ENCODE data around the gene CUL9. TPM values are rescaled to one million over a fixed set of nuclear protein-coding genes. Genes with fewer than 3 reads are reported as not detected.
A peak's percentile ranks its signal among the peaks of the same experiment; 100 is the strongest.

CUL9 gene
- total and polyA plus RNA-seq, 2 experiments from 2014 or later = 2.6 to 11.3 TPM

DNA sequence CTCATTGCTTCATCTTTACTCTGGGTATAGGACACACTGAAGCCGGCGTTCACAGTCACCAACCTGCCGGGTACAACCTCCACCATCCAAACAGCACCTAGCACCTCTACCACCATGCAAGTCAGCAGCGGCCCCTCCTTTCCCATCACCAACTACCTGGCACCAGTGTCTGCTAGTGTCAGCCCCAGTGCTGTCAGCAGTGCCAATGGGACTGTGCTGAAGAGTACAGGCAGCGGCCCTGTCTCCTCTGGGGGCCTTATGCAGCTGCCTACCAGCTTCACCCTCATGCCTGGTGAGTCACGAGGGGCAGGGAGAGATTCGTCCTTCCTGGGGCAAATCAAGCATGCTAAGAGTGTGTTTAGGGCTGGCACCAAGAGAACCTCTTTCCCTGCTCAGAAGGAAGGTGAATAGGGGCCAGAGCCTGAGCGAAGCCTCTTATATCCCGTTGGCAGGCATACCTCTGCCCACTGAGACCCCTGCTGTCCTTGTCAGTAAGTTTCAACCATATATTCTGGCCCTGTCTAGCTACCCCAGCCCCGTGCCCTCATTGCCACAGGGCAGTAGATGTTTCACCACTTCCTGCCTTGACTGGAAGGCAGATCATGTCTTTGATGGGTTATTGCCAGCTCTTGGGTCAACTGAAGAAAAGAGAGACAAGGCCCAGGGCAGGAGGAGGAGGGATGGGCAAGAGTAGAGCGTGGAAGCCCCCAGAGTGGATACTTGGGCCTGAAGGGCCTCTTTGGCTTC is 6.1 kb upstream of the CUL9 start:
- Histone ChIP-seq H3F3A (replicated peaks; ENCODE audit: low read depth) (peaks cover 11% of the 10 kb centered on the region; the same call in 1 of the 2 replicates), H3K27ac (ENCODE audit: low read depth) (peak overlapping the region; percentile 50; the same call in 1 of the 2 replicates), H3K9me2 (ENCODE audit: insufficient read depth) (no peaks in the 10 kb centered on the region), H3K4me1 (ENCODE audit: insufficient read depth) (peaks cover 19% of the 10 kb centered on the region), H3K79me2 (replicated peaks; ENCODE audit: insufficient read depth) (peaks cover 32% of the 10 kb centered on the region), H3K4me2 (no peak overlapping the region), H3K36me3 (ENCODE audit: insufficient read depth) (peaks cover 29% of the 10 kb centered on the region), H4K20me1 (replicated peaks; ENCODE audit: insufficient read depth) (peaks cover 19% of the 10 kb centered on the region), H2AFZ (no peak overlapping the region), H3K4me3 (no peak overlapping the region), H3K27me3 (ENCODE audit: insufficient read depth) (peaks cover 9% of the 10 kb centered on the region)
- Mint-ChIP-seq H3K4me3 (no peak overlapping the region), H3K27ac (no peak overlapping the region), H3K36me3 (ENCODE audit: low read depth) (peaks cover 61% of the 10 kb centered on the region), H3K27me3 (ENCODE audit: insufficient read depth, low read depth, poor library complexity) (peaks cover 24% of the 10 kb centered on the region), H3K9me3 (no peaks in the 10 kb centered on the region; the same call in 1 of the 3 replicates), H3K4me1 (peaks cover 28% of the 10 kb centered on the region)
- ATAC-seq (no peak), DNase-seq (ENCODE audit: low spot score) (no peak)
- TF ChIP-seq, protein P1, sequence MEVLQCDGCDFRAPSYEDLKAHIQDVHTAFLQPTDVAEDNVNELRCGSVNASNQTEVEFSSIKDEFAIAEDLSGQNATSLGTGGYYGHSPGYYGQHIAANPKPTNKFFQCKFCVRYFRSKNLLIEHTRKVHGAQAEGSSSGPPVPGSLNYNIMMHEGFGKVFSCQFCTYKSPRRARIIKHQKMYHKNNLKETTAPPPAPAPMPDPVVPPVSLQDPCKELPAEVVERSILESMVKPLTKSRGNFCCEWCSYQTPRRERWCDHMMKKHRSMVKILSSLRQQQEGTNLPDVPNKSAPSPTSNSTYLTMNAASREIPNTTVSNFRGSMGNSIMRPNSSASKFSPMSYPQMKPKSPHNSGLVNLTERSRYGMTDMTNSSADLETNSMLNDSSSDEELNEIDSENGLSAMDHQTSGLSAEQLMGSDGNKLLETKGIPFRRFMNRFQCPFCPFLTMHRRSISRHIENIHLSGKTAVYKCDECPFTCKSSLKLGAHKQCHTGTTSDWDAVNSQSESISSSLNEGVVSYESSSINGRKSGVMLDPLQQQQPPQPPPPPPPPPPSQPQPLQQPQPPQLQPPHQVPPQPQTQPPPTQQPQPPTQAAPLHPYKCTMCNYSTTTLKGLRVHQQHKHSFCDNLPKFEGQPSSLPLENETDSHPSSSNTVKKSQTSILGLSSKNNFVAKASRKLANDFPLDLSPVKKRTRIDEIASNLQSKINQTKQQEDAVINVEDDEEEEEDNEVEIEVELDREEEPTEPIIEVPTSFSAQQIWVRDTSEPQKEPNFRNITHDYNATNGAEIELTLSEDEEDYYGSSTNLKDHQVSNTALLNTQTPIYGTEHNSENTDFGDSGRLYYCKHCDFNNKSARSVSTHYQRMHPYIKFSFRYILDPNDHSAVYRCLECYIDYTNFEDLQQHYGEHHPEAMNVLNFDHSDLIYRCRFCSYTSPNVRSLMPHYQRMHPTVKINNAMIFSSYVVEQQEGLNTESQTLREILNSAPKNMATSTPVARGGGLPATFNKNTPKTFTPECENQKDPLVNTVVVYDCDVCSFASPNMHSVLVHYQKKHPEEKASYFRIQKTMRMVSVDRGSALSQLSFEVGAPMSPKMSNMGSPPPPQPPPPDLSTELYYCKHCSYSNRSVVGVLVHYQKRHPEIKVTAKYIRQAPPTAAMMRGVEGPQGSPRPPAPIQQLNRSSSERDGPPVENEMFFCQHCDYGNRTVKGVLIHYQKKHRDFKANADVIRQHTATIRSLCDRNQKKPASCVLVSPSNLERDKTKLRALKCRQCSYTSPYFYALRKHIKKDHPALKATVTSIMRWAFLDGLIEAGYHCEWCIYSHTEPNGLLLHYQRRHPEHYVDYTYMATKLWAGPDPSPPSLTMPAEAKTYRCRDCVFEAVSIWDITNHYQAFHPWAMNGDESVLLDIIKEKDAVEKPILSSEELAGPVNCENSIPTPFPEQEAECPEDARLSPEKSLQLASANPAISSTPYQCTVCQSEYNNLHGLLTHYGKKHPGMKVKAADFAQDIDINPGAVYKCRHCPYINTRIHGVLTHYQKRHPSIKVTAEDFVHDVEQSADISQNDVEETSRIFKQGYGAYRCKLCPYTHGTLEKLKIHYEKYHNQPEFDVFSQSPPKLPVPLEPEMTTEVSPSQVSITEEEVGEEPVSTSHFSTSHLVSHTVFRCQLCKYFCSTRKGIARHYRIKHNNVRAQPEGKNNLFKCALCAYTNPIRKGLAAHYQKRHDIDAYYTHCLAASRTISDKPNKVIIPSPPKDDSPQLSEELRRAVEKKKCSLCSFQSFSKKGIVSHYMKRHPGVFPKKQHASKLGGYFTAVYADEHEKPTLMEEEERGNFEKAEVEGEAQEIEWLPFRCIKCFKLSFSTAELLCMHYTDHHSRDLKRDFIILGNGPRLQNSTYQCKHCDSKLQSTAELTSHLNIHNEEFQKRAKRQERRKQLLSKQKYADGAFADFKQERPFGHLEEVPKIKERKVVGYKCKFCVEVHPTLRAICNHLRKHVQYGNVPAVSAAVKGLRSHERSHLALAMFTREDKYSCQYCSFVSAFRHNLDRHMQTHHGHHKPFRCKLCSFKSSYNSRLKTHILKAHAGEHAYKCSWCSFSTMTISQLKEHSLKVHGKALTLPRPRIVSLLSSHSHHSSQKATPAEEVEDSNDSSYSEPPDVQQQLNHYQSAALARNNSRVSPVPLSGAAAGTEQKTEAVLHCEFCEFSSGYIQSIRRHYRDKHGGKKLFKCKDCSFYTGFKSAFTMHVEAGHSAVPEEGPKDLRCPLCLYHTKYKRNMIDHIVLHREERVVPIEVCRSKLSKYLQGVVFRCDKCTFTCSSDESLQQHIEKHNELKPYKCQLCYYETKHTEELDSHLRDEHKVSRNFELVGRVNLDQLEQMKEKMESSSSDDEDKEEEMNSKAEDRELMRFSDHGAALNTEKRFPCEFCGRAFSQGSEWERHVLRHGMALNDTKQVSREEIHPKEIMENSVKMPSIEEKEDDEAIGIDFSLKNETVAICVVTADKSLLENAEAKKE (CRISPR knock-in tag; IDR thresholded peaks at IDR 0.05) = no peak
- no peak for TF ChIP-seq STAT1 (IDR thresholded peaks at IDR 0.05; ENCODE audit: unreplicated experiment)
- no peak for TF ChIP-seq JUNB (IDR thresholded peaks at IDR 0.05; ENCODE audit: unreplicated experiment)
- TF ChIP-seq EZH2 (IDR thresholded peaks at IDR 0.05; ENCODE audit: low read depth, unreplicated experiment) = no peak
- TF ChIP-seq, protein P2, sequence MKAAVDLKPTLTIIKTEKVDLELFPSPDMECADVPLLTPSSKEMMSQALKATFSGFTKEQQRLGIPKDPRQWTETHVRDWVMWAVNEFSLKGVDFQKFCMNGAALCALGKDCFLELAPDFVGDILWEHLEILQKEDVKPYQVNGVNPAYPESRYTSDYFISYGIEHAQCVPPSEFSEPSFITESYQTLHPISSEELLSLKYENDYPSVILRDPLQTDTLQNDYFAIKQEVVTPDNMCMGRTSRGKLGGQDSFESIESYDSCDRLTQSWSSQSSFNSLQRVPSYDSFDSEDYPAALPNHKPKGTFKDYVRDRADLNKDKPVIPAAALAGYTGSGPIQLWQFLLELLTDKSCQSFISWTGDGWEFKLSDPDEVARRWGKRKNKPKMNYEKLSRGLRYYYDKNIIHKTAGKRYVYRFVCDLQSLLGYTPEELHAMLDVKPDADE (IDR thresholded peaks at IDR 0.05) = no peak
- TF ChIP-seq, protein P3, sequence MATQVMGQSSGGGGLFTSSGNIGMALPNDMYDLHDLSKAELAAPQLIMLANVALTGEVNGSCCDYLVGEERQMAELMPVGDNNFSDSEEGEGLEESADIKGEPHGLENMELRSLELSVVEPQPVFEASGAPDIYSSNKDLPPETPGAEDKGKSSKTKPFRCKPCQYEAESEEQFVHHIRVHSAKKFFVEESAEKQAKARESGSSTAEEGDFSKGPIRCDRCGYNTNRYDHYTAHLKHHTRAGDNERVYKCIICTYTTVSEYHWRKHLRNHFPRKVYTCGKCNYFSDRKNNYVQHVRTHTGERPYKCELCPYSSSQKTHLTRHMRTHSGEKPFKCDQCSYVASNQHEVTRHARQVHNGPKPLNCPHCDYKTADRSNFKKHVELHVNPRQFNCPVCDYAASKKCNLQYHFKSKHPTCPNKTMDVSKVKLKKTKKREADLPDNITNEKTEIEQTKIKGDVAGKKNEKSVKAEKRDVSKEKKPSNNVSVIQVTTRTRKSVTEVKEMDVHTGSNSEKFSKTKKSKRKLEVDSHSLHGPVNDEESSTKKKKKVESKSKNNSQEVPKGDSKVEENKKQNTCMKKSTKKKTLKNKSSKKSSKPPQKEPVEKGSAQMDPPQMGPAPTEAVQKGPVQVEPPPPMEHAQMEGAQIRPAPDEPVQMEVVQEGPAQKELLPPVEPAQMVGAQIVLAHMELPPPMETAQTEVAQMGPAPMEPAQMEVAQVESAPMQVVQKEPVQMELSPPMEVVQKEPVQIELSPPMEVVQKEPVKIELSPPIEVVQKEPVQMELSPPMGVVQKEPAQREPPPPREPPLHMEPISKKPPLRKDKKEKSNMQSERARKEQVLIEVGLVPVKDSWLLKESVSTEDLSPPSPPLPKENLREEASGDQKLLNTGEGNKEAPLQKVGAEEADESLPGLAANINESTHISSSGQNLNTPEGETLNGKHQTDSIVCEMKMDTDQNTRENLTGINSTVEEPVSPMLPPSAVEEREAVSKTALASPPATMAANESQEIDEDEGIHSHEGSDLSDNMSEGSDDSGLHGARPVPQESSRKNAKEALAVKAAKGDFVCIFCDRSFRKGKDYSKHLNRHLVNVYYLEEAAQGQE (IDR thresholded peaks at IDR 0.05; ENCODE audit: unreplicated experiment) = no peak
- no peak for TF ChIP-seq POLR2AphosphoS5 (IDR thresholded peaks at IDR 0.05; ENCODE audit: low read depth)
- no peak for TF ChIP-seq EZH2phosphoT487 (IDR thresholded peaks at IDR 0.05; ENCODE audit: unreplicated experiment)
- TF ChIP-seq ZNF331 (CRISPR knock-in tag; IDR thresholded peaks at IDR 0.05; ENCODE audit: low read depth) = no peak
